Hematopoietic multipotent progenitor cell treated with erythropoietin and hydrocortisone succinate and interleukin-3 and kit ligand, for 17 days (in vitro differentiated cells): ENCODE results near the gene HOXA1.
"Not testable (repeated sequence)": the region's sequence is repeated elsewhere in the genome, so short reads cannot be mapped to it uniquely, and the experiment has no call there.

Source experiments
- DNase-seq: peaks from one replicate; pipeline ENCODE4 v3.0.0-alpha.2; 2015; ENCODE audit warnings: low spot score

The HOXA1 gene

GRCh38 chr7:27045972-27046371 lies 49.8 kb downstream of the HOXA1 start:
- not testable (repeated sequence) for DNase-seq

DNA sequence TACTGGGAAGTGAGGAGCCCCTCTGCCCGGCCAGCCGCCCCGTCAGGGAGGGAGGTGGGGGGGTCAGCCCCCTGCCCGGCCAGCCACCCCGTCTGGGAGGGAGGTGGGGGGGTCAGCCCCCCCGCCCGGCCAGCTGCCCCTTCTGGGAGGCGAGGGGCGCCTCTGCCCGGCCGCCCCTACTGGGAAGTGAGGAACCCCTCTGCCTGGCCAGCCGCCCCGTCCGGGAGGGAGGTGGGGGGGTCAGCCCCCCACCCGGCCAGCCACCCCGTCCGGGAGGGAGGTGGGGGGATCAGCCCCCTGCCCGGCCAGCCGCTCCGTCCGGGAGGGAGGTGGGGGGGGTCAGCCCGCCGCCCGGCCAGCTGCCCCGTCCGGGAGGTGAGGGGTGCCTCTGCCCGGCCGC lies 50.7 kb downstream of the HOXA1 start:
- DNase-seq, result not testable (repeated sequence)
